NT2/D1 (cell line): ENCODE measurements around the gene WNT4.

Source experiments
- YY1 ChIP-seq: IDR thresholded peaks from 2 replicates; pipeline ENCODE4 v1.6.1; 2011; ENCODE audit not compliant: insufficient read length, insufficient read depth
- ZNF274 ChIP-seq: IDR thresholded peaks from 2 replicates; pipeline ENCODE4 v1.6.1; 2011; ENCODE audit warnings: mild to moderate bottlenecking, low read depth, low read length

GRCh38 chr1:22101995-22102394 is 40.9 kb downstream of the WNT4 start:
- TF ChIP-seq ZNF274 (no peak), YY1 (no peak)
